ENCODE results near the gene TBL2. TPM values are rescaled to one million over a fixed set of nuclear protein-coding genes. Genes with fewer than 3 reads are reported as not detected.
"Not testable (repeated sequence)": the region's sequence is repeated elsewhere in the genome, so short reads cannot be mapped to it uniquely, and the experiment has no call there.

The TBL2 gene
- polyA plus RNA-seq, 3 donors = 10.4 to 40.1 (median 26.2) TPM

DNA sequence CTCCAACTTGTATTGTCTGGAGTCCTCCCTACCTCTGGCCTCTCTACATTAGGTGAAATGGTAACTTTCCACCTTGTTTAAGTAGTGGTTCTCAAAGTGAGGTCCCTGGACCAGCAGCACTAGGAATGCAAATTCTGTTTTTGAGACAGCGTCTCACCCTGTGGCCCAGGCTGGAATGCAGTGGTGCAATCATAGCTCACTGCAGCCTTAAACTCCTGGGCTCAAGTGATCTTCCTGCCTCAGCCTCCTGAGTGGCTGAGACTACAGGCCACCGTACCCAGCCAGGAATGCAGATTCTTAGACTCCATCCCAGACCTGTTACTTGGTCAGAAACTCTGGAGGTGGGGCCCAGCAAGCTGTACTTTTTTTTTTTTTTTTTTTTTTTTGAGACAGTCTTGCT lies 6.8 kb upstream of the TBL2 start:
- peaks cover 61% of the 10 kb centered on the region for H3K4me1 Mint-ChIP-seq
- no peaks in the 10 kb centered on the region for H3K27me3 ChIP-seq (ENCODE audit: control insufficient read depth in 2 of 2, insufficient read depth in 2 of 2, low read length in 2 of 2)
- no peak overlapping the region for H3K4me2 ChIP-seq (replicated peaks; ENCODE audit: extremely low read depth, low read length, poor library complexity, severe bottlenecking)
- H2AFZ ChIP-seq (ENCODE audit: insufficient read depth, low read depth, low read length, poor library complexity, severe bottlenecking) = no peak overlapping the region
- H3K9ac ChIP-seq (ENCODE audit: insufficient read depth, low read length, poor library complexity, severe bottlenecking) = no peak overlapping the region
- TF ChIP-seq, protein P1, sequence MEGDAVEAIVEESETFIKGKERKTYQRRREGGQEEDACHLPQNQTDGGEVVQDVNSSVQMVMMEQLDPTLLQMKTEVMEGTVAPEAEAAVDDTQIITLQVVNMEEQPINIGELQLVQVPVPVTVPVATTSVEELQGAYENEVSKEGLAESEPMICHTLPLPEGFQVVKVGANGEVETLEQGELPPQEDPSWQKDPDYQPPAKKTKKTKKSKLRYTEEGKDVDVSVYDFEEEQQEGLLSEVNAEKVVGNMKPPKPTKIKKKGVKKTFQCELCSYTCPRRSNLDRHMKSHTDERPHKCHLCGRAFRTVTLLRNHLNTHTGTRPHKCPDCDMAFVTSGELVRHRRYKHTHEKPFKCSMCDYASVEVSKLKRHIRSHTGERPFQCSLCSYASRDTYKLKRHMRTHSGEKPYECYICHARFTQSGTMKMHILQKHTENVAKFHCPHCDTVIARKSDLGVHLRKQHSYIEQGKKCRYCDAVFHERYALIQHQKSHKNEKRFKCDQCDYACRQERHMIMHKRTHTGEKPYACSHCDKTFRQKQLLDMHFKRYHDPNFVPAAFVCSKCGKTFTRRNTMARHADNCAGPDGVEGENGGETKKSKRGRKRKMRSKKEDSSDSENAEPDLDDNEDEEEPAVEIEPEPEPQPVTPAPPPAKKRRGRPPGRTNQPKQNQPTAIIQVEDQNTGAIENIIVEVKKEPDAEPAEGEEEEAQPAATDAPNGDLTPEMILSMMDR (IDR thresholded peaks at IDR 0.05) = no peak
- H3K27me3 Mint-ChIP-seq (ENCODE audit: low read depth in 3 of 3) = peaks cover 0 to 2% (median 0%) of the 10 kb centered on the region in 3 donors
- WGBS (ENCODE audit: insufficient coverage) = 27% methylated on average over 1 of the region's 2 CpGs
- H4K20me1 ChIP-seq (ENCODE audit: insufficient read depth, low read length) = no peaks in the 10 kb centered on the region
- H3K4me1 ChIP-seq (ENCODE audit: control insufficient read depth in 1 of 2, insufficient read depth in 2 of 2, low read length in 2 of 2) = peaks cover 77 to 78% of the 10 kb centered on the region in 2 donors
- no peaks in the 10 kb centered on the region for H3K9me3 Mint-ChIP-seq
- H3K36me3 Mint-ChIP-seq = peaks cover 2 to 3% of the 10 kb centered on the region in 2 donors
- intact Hi-C loops (cut with micrococcal nuclease) = no loop called here
- H3K4me3 Mint-ChIP-seq = no peak overlapping the region
- H3K27ac Mint-ChIP-seq = peak overlapping the region in 2 of 7 donors; percentile 58 to 62
- no peaks in the 10 kb centered on the region for H3K36me3 ChIP-seq (replicated peaks in 1 of 2; ENCODE audit: control insufficient read depth in 1 of 2, insufficient read depth in 2 of 2, low read length in 2 of 2)
- no peak overlapping the region for H3K27ac ChIP-seq (ENCODE audit: low read depth in 1 of 2, low read length in 2 of 2)
- no peaks in the 10 kb centered on the region for H3K9me3 ChIP-seq (replicated peaks in 1 of 2; ENCODE audit: control insufficient read depth in 1 of 2, insufficient read depth in 1 of 2, low read length in 2 of 2)
- no peak for DNase-seq
- H3K4me3 ChIP-seq (replicated peaks in 1 of 3; ENCODE audit: low read depth in 2 of 3, low read length in 3 of 3) = no peak overlapping the region
- no peaks in the 10 kb centered on the region for H3K79me2 ChIP-seq (ENCODE audit: insufficient read depth, low read length)

DNA sequence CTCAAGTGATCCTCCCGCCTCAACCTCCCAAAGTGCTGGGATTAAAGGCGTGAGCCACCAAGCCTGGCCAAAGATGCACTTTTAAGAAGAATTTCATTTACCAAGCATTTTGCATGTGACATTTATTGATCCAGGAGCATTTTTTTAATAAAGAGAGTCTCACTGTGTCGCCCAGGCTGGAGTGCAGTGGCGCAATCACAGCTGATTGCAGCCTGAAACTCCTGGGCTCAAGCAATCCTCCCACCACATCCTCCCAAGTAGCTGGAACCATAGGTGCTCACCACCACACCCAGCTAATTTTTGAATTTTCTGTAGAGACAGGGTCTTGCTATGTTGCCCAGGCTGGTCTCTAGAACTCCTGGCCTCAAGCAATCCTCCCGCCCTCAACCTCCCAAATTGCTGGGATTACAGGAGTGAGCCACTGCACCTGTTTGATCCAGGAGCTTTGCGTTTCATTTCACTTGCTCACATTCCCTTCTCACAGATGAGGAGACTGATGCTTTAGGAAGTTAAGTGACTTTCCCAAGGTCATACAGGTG lies 4.4 kb upstream of the TBL2 start:
- H3K36me3 Mint-ChIP-seq = peaks cover 2 to 6% of the 10 kb centered on the region in 2 donors
- peak in 1 of 3 donors; percentile 43 for DNase-seq
- H3K9ac ChIP-seq (ENCODE audit: insufficient read depth, low read length, poor library complexity, severe bottlenecking) = peak overlapping the region; percentile 62
- peak overlapping the region; percentile 71 for H3K4me2 ChIP-seq (replicated peaks; ENCODE audit: extremely low read depth, low read length, poor library complexity, severe bottlenecking)
- intact Hi-C loops (cut with micrococcal nuclease) = no loop called here
- H3K36me3 ChIP-seq (replicated peaks in 1 of 2; ENCODE audit: control insufficient read depth in 1 of 2, insufficient read depth in 2 of 2, low read length in 2 of 2) = no peaks in the 10 kb centered on the region
- 17% methylated on average over 1 of the region's 6 CpGs for WGBS (ENCODE audit: insufficient coverage)
- no peaks in the 10 kb centered on the region for H4K20me1 ChIP-seq (ENCODE audit: insufficient read depth, low read length)
- H3K27me3 ChIP-seq (ENCODE audit: control insufficient read depth in 2 of 2, insufficient read depth in 2 of 2, low read length in 2 of 2) = no peaks in the 10 kb centered on the region
- peaks cover 66% of the 10 kb centered on the region for H3K4me1 Mint-ChIP-seq
- H3K4me1 ChIP-seq (ENCODE audit: control insufficient read depth in 1 of 2, insufficient read depth in 2 of 2, low read length in 2 of 2) = peaks cover 88 to 95% of the 10 kb centered on the region in 2 donors
- TF ChIP-seq, protein P1 (IDR thresholded peaks at IDR 0.05) = no peak
- peaks cover 7% of the 10 kb centered on the region for H3K79me2 ChIP-seq (ENCODE audit: insufficient read depth, low read length)
- H3K9me3 ChIP-seq (replicated peaks in 1 of 2; ENCODE audit: control insufficient read depth in 1 of 2, insufficient read depth in 1 of 2, low read length in 2 of 2) = no peaks in the 10 kb centered on the region
- H3K27me3 Mint-ChIP-seq (ENCODE audit: low read depth in 3 of 3) = peaks cover 0 to under 1% (median 0%) of the 10 kb centered on the region in 3 donors
- H2AFZ ChIP-seq (ENCODE audit: insufficient read depth, low read depth, low read length, poor library complexity, severe bottlenecking) = no peak overlapping the region
- H3K4me3 Mint-ChIP-seq = peak overlapping the region in 1 of 2 donors; percentile 30
- H3K27ac Mint-ChIP-seq = peak overlapping the region; percentile 96 to 100 (median 98)
- peak overlapping the region; percentile 93 to 98 for H3K27ac ChIP-seq (ENCODE audit: low read depth in 1 of 2, low read length in 2 of 2)
- peak overlapping the region in 1 of 3 experiments; percentile 67 for H3K4me3 ChIP-seq (replicated peaks in 1 of 3; ENCODE audit: low read depth in 2 of 3, low read length in 3 of 3)
- H3K9me3 Mint-ChIP-seq = peaks cover 0 to 4% (median 0%) of the 10 kb centered on the region in 7 donors

DNA sequence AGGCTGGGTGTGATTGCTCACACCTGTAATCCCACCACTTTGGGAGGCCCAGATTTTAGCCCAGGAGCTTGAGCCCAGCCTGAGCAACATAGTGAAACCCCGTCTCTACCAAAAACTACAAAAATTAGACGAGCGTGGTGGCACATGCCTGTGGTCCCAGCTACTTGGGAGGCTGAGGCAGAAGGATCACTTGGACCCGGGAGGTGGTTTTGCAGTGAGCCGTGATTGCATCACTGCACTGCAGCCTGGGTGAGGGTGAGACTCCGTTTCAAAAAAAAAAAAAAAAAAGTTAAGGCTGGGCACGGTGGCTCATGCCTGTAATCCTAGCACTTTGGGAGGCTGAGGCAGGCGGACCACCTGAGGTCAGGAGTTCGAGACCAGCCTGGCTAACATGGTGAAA lies 2.6 kb upstream of the TBL2 start:
- H3K36me3 ChIP-seq (replicated peaks in 1 of 2; ENCODE audit: control insufficient read depth in 1 of 2, insufficient read depth in 2 of 2, low read length in 2 of 2); intact Hi-C loops (cut with micrococcal nuclease); H3K27me3 Mint-ChIP-seq (ENCODE audit: low read depth in 3 of 3); H3K4me3 Mint-ChIP-seq; H3K9me3 ChIP-seq (replicated peaks in 1 of 2; ENCODE audit: control insufficient read depth in 1 of 2, insufficient read depth in 1 of 2, low read length in 2 of 2); H2AFZ ChIP-seq (ENCODE audit: insufficient read depth, low read depth, low read length, poor library complexity, severe bottlenecking); H3K9me3 Mint-ChIP-seq; H4K20me1 ChIP-seq (ENCODE audit: insufficient read depth, low read length); H3K27me3 ChIP-seq (ENCODE audit: control insufficient read depth in 2 of 2, insufficient read depth in 2 of 2, low read length in 2 of 2): not testable (repeated sequence)
- no CpG with 5 or more reads among the region's 9 CpGs for WGBS (ENCODE audit: insufficient coverage)
- Histone ChIP-seq H3K27ac (ENCODE audit: low read depth in 1 of 2, low read length in 2 of 2) (peak overlapping the region; percentile 93 to 98), H3K9ac (ENCODE audit: insufficient read depth, low read length, poor library complexity, severe bottlenecking) (peak overlapping the region; percentile 62), H3K79me2 (ENCODE audit: insufficient read depth, low read length) (peaks cover 24% of the 10 kb centered on the region), H3K4me1 (ENCODE audit: control insufficient read depth in 1 of 2, insufficient read depth in 2 of 2, low read length in 2 of 2) (peaks cover 84 to 93% of the 10 kb centered on the region in 2 donors), H3K4me2 (replicated peaks; ENCODE audit: extremely low read depth, low read length, poor library complexity, severe bottlenecking) (peak overlapping the region; percentile 7), H3K4me3 (replicated peaks in 1 of 3; ENCODE audit: low read depth in 2 of 3, low read length in 3 of 3) (peak overlapping the region in 1 of 3 experiments; percentile 67)
- peak overlapping the region; percentile 96 to 100 (median 98) for H3K27ac Mint-ChIP-seq
- DNase-seq = peak in 1 of 3 donors; percentile 39
- peaks cover 6 to 11% of the 10 kb centered on the region in 2 donors for H3K36me3 Mint-ChIP-seq
- H3K4me1 Mint-ChIP-seq = peaks cover 64% of the 10 kb centered on the region
